Keratinocyte (primary cell): ENCODE data around the gene ZNF710.

Experiments
- CTCF ChIP-seq, 3 experiments: IDR thresholded peaks in 1 of 3; conservative IDR thresholded peaks in 1 of 3; optimal IDR thresholded peaks in 1 of 3; 2 replicates in 2 of 3; 3 replicates in 1 of 3; pipeline versions ENCODE3 to v1.5.1; 2011; ENCODE audit warnings: low read length in 3 of 3, mild to moderate bottlenecking in 3 of 3, moderate library complexity in 2 of 3, control low read depth in 1 of 3, inconsistent platforms in 1 of 3; ENCODE audit not compliant: insufficient read depth in 2 of 3; ENCODE audit errors: extremely low read depth in 1 of 3
- EZH2 ChIP-seq: IDR thresholded peaks from one replicate; pipeline ENCODE4 v1.6.1; 2012; ENCODE audit warnings: inconsistent platforms, mild to moderate bottlenecking, low read length, moderate library complexity

DNA sequence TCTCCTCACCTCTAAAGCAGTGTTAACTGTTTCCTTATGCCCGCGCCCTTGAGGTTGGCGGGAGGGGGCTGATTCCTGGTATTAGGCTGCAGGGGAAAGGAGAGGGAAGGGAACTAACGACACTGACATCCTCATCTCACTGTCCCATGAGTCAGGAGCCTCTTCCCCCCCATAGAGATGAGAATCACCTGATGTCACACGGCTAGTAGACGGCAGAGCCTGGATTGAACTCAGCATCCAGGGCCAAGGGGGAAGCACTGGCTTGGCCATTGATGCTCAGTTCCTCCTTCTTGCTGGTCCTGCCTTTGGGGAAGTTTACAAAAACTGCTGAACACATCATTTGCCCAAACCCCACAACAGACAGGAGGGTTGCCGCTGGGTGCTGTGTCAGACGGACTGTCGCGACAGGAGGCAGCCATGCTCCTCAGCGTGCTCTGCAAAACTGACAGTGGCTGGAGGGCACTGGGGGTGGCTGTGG lies 62.7 kb downstream of the ZNF710 start:
- TF ChIP-seq CTCF (optimal IDR thresholded peaks at IDR 0.05 in 1 of 3, IDR thresholded peaks at IDR 0.05 in 1 of 3, conservative IDR thresholded peaks at IDR 0.05 in 1 of 3; ENCODE audit: extremely low read depth in 1 of 3, insufficient read depth in 2 of 3, low read length in 3 of 3) (no peak), EZH2 (no peak)
